ENCODE results near the gene ACP6. TPM values are rescaled to one million over a fixed set of nuclear protein-coding genes. Genes with fewer than 3 reads are reported as not detected.

The ACP6 gene
- total RNA-seq, 1 donor from 2014 or later: 14.2 TPM

GRCh38 chr1:147717051-147717705, 46.9 kb upstream of the ACP6 start:
- intact Hi-C loops (cut with DNase I): no loop called here

GRCh38 chr1:147712605-147713004, 42.3 kb upstream of the ACP6 start:
- DNase-seq (ENCODE audit: extremely low spot score in 2 of 2): no peak
- H3K27ac ChIP-seq: no peak overlapping the region
- H3K36me3 ChIP-seq: no peaks in the 10 kb centered on the region
- TF ChIP-seq POLR2A (IDR thresholded peaks at IDR 0.05) (no peak), POLR2AphosphoS5 (IDR thresholded peaks at IDR 0.05; ENCODE audit: insufficient read depth in 1 of 2, low read depth in 1 of 2) (no peak)
- TF ChIP-seq, protein P1, sequence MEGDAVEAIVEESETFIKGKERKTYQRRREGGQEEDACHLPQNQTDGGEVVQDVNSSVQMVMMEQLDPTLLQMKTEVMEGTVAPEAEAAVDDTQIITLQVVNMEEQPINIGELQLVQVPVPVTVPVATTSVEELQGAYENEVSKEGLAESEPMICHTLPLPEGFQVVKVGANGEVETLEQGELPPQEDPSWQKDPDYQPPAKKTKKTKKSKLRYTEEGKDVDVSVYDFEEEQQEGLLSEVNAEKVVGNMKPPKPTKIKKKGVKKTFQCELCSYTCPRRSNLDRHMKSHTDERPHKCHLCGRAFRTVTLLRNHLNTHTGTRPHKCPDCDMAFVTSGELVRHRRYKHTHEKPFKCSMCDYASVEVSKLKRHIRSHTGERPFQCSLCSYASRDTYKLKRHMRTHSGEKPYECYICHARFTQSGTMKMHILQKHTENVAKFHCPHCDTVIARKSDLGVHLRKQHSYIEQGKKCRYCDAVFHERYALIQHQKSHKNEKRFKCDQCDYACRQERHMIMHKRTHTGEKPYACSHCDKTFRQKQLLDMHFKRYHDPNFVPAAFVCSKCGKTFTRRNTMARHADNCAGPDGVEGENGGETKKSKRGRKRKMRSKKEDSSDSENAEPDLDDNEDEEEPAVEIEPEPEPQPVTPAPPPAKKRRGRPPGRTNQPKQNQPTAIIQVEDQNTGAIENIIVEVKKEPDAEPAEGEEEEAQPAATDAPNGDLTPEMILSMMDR (IDR thresholded peaks at IDR 0.05): no peak
- no peaks in the 10 kb centered on the region for H3K4me1 ChIP-seq
- H3K4me3 ChIP-seq: no peak overlapping the region
- no peaks in the 10 kb centered on the region for H3K27me3 ChIP-seq
- intact Hi-C loops (cut with DNase I): no loop called here
- H3K9me3 ChIP-seq: no peaks in the 10 kb centered on the region

More at GRCh38 chr1:147717051-147717705, 46.9 kb upstream of the ACP6 start:
- Histone ChIP-seq H3K36me3 (no peaks in the 10 kb centered on the region), H3K27me3 (no peaks in the 10 kb centered on the region), H3K9me3 (no peaks in the 10 kb centered on the region), H3K4me3 (no peak overlapping the region), H3K27ac (no peak overlapping the region), H3K4me1 (no peaks in the 10 kb centered on the region)
- TF ChIP-seq POLR2AphosphoS5 (IDR thresholded peaks at IDR 0.05; ENCODE audit: insufficient read depth in 1 of 2, low read depth in 1 of 2) (peak in 1 of 2 donors; percentile 17), POLR2A (IDR thresholded peaks at IDR 0.05) (no peak)
- TF ChIP-seq, protein P1 (IDR thresholded peaks at IDR 0.05): no peak
- no peak for DNase-seq (ENCODE audit: extremely low spot score in 2 of 2)

- Histone ChIP-seq H3K4me3 (no peak overlapping the region), H3K36me3 (no peaks in the 10 kb centered on the region), H3K27ac (no peak overlapping the region), H3K9me3 (no peaks in the 10 kb centered on the region), H3K4me1 (no peaks in the 10 kb centered on the region), H3K27me3 (no peaks in the 10 kb centered on the region)
- DNase-seq (ENCODE audit: extremely low spot score in 2 of 2): no peak
- TF ChIP-seq POLR2A (IDR thresholded peaks at IDR 0.05) (no peak), POLR2AphosphoS5 (IDR thresholded peaks at IDR 0.05; ENCODE audit: insufficient read depth in 1 of 2, low read depth in 1 of 2) (peak in 1 of 2 donors; percentile 28)
- TF ChIP-seq, protein P1 (IDR thresholded peaks at IDR 0.05): peak; percentile 30 to 77 (median 64)
- intact Hi-C loops (cut with DNase I): no loop called here
These were observed 30.0 kb upstream of the ACP6 start for GRCh38 chr1:147700042-147701006.

- H3K36me3 ChIP-seq: no peaks in the 10 kb centered on the region
- no peaks in the 10 kb centered on the region for H3K4me1 ChIP-seq
- H3K27ac ChIP-seq: no peak overlapping the region
- DNase-seq (ENCODE audit: extremely low spot score in 2 of 2): no peak
- intact Hi-C loops (cut with DNase I): no loop called here
- H3K9me3 ChIP-seq: no peaks in the 10 kb centered on the region
- no peak for TF ChIP-seq POLR2AphosphoS5 (IDR thresholded peaks at IDR 0.05; ENCODE audit: insufficient read depth in 1 of 2, low read depth in 1 of 2)
- TF ChIP-seq, protein P1 (IDR thresholded peaks at IDR 0.05): no peak
- TF ChIP-seq POLR2A (IDR thresholded peaks at IDR 0.05): no peak
- H3K27me3 ChIP-seq: no peaks in the 10 kb centered on the region
- H3K4me3 ChIP-seq: no peak overlapping the region
These were observed 29.3 kb upstream of the ACP6 start for GRCh38 chr1:147699686-147700041.

Measured in vagina (tissue), 2 donors.